HG03064 (cell line): Measurements from ENCODE around the gene CHDH.
A peak's percentile ranks its signal among the peaks of the same experiment; 100 is the strongest.

Experiments
- ATAC-seq: cut with Tn5 transposase; IDR thresholded peaks from one replicate; pipeline ENCODE4 v1.9.1; 2021; ENCODE audit warnings: low read depth; ENCODE audit not compliant: unreplicated experiment

The CHDH gene

GRCh38 chr3:53794597-53794996 lies 51.6 kb downstream of the CHDH start:
- no peak for ATAC-seq

- ATAC-seq, result no peak
These were observed 53.4 kb downstream of the CHDH start for GRCh38 chr3:53792866-53793265.

GRCh38 chr3:53791317-53791716 lies 54.9 kb downstream of the CHDH start:
- no peak for ATAC-seq

GRCh38 chr3:53790470-53790869 lies 55.7 kb downstream of the CHDH start:
- no peak for ATAC-seq

GRCh38 chr3:53789459-53789858 lies 56.8 kb downstream of the CHDH start:
- no peak for ATAC-seq

- ATAC-seq, result no peak
These were observed 58.2 kb downstream of the CHDH start for GRCh38 chr3:53788038-53788437.

- no peak for ATAC-seq
These were observed 59.2 kb downstream of the CHDH start for GRCh38 chr3:53787016-53787415.

- no peak for ATAC-seq
These were observed 65.4 kb downstream of the CHDH start for GRCh38 chr3:53780806-53781205.

GRCh38 chr3:53780171-53780570 lies 66.0 kb downstream of the CHDH start:
- no peak for ATAC-seq

GRCh38 chr3:53778153-53778552 lies 68.1 kb downstream of the CHDH start:
- ATAC-seq, result no peak

- no peak for ATAC-seq
These were observed 68.8 kb downstream of the CHDH start for GRCh38 chr3:53777468-53777867.

GRCh38 chr3:53776494-53777101 lies 69.6 kb downstream of the CHDH start:
- no peak for ATAC-seq

GRCh38 chr3:53775834-53776251 lies 70.4 kb downstream of the CHDH start:
- no peak for ATAC-seq

GRCh38 chr3:53775018-53775417 lies 71.2 kb downstream of the CHDH start:
- no peak for ATAC-seq

GRCh38 chr3:53774414-53774813 lies 71.8 kb downstream of the CHDH start:
- ATAC-seq, result no peak

GRCh38 chr3:53773611-53774368 lies 72.4 kb downstream of the CHDH start:
- peak; percentile 90 for ATAC-seq

- ATAC-seq, result peak; percentile 10
These were observed 73.2 kb downstream of the CHDH start for GRCh38 chr3:53773021-53773436.

GRCh38 chr3:53772562-53772961 lies 73.7 kb downstream of the CHDH start:
- no peak for ATAC-seq

GRCh38 chr3:53768478-53769459 lies 77.5 kb downstream of the CHDH start:
- no peak for ATAC-seq

GRCh38 chr3:53766706-53767105 lies 79.5 kb downstream of the CHDH start:
- no peak for ATAC-seq

GRCh38 chr3:53765753-53766152 lies 80.5 kb downstream of the CHDH start:
- no peak for ATAC-seq
